OCI-M2 (cell line): ENCODE data around the gene SSBP3.

Experiments used
- DNase-seq: peaks from one replicate; lab custom pipeline; 2025; ENCODE audit not compliant: unreplicated experiment; lab: John Stamatoyannopoulos, UW

Gene SSBP3

DNA sequence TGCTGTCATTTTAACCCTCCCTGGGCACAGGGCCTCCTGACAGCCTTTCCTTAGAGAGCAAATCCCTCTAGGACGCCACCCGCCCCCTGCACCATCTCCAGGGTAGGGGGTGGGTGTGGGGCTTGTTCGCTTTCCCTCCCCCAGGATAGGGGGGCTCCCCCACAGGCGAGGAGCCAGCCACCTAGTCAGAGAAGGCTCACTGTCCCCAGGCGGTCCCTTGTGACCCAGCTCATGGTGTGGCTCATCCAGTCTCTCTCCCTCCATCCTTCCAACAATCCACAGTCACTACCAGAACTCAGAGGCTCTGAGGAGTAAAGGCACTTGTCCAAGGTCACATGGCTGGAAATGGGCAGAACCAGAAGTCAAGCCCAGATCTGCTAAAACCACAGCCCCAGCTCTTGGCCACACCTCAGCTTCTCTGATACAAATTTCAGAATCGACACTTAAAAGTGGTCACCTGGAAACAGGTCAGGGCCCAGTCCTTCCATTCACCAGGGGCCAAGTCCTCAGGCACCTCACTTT lies 116.4 kb downstream of the SSBP3 start:
- no peak for DNase-seq

DNA sequence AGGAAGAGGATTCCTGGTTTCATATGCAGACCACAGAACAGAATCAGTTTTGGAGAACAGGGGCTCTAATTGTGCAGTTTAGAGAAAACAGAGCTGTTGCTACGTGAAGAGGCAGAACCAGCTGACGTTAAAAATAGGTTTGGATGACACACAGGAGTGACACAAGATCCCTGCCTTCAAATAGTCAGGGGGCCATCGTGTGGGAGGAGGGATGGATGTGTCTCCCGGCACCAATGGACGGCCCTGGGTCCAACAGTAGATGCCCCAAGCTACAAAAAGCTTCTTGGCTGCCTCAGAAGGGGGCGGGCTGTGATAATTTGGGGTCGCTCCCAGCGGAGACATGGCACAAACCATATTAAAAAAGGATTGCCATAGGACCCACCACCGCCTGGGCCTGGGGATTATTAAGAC lies 118.4 kb downstream of the SSBP3 start:
- no peak for DNase-seq

- DNase-seq, result no peak
Measured at GRCh38 chr1:54287176-54287650, 119.0 kb downstream of the SSBP3 start.

- DNase-seq, result no peak
Measured at GRCh38 chr1:54285815-54286345, 120.3 kb downstream of the SSBP3 start.

DNA sequence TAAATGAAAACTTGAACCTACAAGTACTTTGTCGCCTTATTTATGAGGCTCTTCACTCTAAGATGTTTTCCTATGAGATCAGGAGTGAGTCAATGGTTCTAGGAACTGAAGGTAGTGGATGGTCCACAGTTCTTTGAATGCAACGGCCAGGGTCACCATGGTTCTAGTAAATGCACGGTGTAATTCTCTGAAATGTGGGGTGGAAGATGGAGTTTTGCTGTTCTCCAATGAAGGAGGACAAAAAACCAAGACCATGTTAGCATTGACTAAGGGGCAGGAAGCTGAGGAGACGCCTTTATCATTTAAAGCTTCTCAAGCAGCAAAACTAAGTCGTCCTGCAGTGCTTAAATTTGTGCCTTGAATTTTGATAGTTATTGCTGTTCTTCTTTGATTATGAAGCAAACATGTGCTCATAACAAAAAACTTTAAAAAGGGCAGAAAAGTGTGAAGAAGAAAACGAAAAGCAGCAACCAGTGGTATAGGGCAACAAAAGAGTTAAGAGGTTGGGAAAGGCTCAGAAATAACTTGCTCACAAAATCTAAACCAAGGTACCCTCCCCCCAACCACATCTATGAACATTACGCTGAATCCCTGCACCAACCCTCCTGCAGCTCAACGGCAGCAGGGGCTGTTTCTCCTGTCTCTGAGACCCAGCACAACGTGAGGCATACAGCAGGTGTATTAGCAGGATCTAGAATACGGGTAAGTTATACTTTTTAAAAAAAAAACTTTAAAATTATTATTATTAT lies 121.2 kb downstream of the SSBP3 start:
- DNase-seq, result no peak

GRCh38 chr1:54283635-54284385 lies 122.4 kb downstream of the SSBP3 start:
- DNase-seq, result no peak

DNA sequence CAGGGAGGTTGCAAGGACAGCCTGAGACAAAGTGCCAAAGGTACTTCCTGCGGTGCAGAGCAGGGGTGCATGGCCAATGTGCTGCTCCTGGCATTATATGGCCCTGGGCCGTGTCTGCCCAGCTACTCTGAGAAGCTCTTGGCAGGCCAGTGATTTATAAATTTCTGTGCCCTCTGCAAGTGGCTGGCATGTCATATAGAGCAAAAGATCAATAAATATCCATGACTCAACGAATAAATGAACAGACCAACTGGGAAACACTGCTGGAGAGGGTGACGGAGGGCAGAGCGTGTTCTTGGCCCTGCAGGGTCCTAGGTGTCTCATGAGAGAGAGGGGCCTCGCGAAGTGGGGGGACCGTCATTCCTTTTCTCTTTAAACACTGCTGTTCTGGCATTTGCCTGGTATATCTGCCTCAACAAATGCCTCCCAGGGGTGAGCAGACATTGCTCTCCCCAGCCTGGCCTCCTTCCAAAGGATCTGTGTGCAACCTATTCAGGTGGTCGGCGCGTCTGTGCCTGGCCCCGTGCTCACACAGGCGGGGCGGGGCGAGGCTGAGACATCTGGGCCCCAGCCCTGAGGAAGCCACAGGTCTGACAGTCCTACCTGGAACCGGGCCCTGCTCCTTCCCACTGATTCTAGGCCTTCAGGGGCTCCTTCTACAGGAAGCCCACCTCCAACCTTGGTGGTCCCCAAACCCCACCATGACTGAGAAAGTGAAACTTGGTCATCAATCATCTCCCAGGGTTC lies 123.9 kb downstream of the SSBP3 start:
- no peak for DNase-seq

DNA sequence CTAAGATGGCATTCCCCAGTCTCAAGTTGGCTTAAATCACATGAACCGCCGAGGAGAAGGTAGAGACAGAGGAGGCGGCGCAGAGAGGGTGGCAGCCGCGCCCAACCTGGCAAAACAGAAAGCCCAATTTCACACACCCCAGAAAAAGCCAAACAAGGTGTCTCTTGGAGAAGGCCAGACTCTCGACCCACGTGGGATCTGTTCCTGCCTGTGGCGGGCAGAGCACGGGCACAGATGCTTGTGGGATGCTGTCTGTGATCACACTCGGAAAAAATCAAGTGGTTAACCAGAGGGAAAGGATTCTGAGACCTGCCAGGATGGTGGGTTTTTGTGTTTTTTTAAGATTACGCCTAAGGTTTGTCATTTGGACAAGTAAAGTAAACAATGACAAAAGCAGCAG lies 125.5 kb downstream of the SSBP3 start:
- DNase-seq, result no peak

GRCh38 chr1:54279457-54279856 lies 126.7 kb downstream of the SSBP3 start:
- DNase-seq, result no peak

- no peak for DNase-seq
Measured at GRCh38 chr1:54278941-54279422, 127.2 kb downstream of the SSBP3 start.

- no peak for DNase-seq
Measured at GRCh38 chr1:54277451-54278341, 128.5 kb downstream of the SSBP3 start.

DNA sequence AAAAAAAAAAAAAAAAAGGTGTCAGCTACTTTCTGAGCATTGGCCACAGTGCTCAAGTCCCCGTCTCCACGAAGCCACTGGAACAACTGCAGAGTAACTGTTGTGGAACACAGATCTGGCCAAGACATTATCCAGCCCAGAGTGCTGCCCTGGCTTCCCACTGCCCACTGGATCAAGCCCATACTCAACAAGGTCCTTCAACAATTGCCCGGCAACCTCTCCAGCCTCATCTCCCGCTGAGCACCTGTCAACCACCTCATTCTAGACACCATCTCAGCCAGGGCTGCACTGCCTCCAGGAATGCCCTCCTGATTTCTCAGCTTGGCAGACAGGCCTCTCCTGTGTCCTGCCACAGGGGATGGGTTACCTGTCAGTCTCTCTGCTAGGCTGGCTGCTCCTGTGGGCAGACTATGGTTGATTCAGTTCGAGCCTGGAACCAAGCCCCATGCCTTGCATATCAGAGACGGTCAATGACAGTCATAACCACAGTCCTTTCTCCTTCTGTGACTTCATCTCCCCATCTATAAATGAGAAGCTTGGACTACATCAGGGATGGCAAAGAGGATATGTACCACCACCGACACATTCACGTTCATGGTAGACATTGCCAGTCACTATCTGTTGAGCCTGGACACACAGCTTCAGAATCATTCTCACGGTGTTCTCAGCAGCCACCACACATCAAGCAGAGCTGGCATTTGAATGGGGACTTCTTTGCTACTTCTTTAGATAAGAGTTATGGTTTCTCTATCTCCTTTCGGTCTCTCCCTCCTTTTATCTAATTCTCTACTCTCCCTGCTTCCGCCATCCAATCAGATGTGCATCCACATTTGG lies 129.4 kb downstream of the SSBP3 start:
- no peak for DNase-seq

GRCh38 chr1:54275349-54275748 lies 130.8 kb downstream of the SSBP3 start:
- no peak for DNase-seq

- DNase-seq, result no peak
Measured at GRCh38 chr1:54274881-54275280, 131.3 kb downstream of the SSBP3 start.

DNA sequence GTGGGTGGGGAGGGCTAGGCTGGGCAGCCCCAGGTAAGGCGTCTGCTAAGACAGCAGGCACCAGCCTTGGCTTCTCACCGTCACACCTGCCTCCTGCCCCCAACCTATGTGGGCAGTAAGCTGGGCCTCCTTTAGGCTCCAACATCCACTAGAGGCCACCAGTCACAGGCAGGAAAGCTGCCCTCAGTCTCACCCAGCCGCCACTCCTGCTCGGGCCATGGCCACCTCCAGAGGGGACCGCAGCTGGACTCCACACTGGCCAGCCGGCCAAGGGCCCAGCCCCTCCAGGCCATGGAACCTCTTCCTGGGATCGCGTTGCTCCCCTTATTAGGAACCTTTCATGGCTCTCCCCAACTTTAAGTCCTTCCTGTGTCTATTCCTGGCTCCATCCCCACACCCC lies 131.7 kb downstream of the SSBP3 start:
- no peak for DNase-seq

- no peak for DNase-seq
Measured at GRCh38 chr1:54273795-54274163, 132.4 kb downstream of the SSBP3 start.

DNA sequence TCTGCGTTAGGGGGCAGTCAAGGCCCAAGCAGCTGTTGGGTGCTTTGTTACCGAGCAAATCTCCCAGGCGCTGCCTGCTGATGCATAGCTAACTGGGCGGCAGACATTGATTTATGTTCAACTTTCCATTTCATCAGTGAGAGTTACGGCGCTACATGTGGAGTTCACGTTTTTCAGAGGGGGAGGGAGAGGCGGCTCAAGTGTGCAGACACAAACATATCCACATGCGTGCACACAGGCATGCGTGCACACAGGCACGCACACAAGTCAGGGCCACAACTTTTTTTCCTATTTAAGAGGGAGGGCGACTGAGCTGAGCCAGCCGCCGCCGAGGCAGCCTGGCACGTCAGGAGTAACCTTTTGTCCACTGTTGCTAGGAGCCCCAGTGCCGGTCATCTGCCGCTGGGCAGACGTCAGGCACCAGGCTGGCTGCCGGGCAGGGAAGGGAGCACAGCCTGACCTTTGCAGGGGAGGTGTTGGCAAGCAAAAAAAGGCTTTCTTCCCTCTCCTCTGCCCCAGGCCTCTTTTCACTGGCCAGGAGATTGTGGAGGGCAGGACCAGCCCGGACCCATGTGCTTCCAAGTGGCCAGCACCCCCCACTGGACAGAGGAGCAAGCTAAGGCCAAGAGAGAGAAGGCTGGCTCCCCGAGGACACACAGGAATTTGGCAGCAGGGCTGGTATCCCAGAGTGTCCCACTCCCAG lies 133.0 kb downstream of the SSBP3 start:
- DNase-seq, result no peak

DNA sequence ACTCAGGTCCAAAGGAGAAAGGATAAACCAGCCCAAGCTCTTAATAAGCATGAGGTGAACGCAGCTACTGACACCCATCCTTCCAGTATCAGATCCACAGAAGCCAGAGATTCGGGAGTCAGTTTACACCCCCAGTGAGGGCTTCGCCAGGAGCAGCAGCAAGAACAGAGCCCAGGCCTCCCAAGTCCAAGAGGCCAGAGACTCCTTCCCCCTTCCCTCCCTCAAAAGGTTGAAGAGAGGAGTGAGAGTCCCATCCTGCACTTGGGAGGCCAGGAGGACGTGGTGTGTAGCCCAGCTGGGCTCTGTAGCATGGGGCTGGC lies 133.5 kb downstream of the SSBP3 start:
- no peak for DNase-seq

GRCh38 chr1:54272134-54272533 lies 134.1 kb downstream of the SSBP3 start:
- DNase-seq, result no peak
